IPS-NIHi11 (cell line): ENCODE results near the gene RABGAP1.

Experiments
- DNase-seq: peaks from one replicate; pipeline ENCODE4 v3.0.0; 2012; ENCODE audit warnings: mixed read lengths, low spot score

RABGAP1 gene

DNA sequence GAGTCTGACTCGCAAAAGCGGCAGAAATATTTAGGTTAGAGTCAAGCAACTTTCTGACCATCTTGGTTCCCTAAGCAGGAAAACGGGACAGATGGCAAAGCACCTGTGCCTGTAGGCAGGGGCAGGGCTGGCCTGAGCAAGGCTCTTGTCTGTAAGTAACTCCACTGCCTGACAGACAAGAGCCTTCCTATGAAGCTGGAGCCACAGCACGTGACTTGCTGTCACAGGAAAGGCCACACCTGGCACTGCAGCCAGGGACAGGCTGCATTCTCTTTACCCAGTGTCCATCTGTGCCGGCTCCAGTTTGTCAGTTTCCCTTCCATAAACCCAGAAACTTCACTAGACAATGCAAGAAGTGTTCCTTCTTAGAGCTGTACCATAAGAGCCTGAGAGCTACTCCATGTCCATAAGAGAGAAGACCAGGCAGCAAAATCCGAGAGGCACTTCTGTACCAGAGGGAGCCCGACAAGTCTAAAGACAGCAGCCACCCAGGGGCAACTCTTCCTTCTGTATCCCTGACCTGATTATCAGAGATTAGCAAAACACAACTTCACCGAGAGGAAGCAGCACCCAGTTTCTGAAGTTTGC is 170.7 kb downstream of the RABGAP1 start:
- DNase-seq: no peak

DNA sequence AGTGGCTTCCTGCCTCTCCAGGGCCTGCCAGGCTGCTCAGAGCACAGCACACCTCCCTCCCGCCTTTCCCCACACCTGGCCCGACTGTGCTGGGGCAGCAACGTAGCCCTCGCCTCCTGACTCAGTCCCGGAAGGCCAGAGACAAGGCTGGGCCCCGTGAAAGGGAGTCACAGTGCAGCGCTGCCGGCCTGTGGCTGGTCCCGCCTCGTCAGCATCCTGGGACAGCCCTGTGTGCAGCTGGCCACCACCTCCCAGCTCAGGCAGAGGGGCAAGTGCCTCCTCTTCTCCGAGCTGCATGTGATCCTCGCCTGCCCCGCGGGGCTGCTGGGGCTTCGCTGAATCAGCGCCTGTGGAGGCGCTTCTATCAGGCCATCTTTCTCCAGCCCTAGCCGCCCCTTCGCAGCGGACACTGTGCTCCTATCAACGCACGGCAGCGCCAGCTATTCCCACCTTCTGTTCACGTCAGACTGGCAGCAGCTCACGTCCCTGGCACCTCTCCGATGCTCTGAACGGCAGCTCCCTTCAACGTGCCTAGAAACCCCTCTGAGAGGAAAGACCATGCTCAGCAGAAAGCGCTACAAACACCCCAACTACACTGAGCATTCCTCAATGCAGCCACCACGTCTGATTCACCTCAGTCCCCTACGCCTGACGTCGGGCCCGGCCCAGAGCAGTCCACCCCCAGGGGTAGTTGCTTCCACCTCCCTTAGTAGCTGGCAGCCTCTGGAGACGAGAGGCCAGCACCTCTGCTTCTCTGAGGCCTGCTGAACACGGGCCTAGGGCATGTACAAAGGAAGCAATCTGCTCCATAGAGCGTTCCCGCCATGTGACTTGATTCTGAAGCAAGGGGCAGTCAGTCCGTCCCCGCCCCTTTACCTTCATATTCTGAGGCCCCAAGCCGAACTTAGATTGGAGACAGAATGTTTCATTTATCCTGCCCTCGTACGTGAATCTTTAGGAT is 171.5 kb downstream of the RABGAP1 start:
- peak; percentile 55 for DNase-seq

DNA sequence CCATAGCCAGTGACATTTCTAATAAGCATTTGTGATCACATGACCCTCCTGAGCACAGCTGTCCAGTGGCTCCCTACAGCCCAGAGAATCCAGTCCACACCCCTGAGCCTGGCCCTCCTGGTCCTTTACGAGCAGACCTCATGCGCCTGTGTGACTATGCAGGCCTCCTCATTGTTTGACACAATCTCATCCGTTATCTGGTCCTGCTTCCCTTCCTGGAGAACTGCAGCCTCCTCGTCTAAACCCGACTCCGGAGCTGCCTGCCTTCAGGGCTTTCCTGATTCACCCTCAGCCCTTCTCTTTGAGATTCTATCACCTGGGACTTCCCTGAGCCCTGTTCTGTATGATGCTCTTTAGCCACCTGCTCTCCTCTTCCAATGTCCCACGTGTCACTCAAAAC is 172.4 kb downstream of the RABGAP1 start:
- DNase-seq: no peak

DNA sequence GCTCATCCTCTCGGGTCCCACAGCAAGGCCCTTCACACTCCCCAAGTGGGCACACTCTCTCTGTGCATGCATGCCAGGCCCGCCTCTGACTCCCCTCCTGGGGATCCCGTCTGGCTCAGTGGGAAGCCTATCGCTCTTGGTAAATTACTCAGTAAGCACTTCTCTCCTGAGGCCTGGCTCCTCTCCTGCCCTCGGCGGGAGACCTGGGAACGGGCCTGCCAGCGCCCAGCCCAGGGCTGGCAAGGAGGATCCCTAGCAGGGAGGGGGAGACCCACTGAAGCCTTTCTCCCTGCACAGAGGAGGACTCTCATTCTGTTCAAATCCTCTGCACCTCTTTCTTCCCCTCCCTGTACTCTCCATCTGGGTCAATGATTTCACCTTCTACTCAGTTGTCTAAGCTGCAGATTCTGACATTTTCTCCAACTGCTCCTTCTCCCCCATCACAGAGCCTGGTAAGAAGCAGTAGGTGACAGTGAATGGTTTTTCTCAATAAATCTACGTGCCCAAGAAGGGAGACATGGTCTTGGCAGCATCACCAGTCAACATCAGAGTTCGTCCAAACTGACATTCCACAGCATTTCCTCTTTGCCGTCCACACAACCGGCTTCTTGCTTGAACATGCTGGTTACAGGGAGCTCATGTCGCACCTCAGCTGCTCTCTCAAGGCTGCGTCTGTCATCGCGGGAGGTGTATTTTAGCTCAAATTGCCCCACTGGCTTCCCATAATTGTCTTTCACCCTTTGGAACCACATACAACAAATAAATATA is 174.5 kb downstream of the RABGAP1 start:
- no peak for DNase-seq

DNA sequence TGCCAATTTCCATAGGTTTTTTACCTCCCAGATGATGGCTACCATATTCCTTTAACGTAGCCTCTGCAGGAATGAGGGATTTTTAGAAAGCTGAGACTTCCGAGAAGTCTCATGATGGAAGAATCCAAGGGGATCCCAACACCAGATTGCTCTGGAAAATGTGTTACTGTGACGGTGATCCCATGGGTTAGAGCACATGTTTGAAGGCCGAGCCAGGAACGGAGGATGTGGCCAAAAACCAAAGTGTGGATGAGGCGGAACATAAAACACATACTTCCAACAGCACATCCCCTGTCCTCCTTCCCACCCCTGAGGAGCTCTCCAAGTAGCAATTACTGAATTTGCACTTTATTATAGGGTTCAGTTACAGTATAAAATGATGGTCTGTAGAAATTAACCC is 175.2 kb downstream of the RABGAP1 start:
- DNase-seq: no peak

DNA sequence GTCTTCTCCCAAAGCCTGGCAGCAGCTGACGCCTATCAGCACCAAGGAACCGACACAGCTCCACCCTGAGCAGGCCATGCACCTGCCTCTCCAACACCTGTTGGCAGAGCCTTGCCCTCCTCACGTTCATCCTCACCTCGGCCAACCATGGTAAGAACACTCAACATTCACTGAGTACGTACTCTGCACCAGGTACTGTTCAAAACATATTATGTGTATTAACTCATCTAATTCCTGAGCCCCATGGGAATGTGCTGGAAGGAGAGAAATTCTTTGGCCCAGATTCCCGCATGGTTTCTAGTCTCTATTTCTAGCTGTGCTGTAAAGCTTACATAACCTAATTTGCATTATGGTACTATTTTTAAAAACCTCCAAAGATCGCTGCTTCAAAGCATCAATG is 178.7 kb downstream of the RABGAP1 start:
- DNase-seq: no peak

DNA sequence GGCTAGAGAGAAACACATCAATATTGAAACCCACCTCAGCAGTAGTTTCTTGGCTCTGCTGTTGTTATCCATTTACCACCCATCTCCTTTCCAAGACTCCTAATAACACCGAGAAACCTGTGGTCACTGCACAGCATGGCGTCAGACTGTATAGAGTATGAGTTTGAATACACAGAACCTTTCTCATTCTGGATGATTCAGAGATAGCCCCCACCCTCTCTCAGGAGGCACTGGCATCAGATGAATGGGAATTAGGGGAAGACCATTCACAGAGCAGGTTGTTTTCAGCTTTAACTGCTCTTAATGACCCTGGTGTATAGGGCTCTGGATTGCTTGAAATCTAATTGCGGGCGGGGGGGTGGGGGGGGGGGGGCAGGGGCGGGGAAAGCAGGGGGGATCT is 179.3 kb downstream of the RABGAP1 start:
- DNase-seq: no peak

DNA sequence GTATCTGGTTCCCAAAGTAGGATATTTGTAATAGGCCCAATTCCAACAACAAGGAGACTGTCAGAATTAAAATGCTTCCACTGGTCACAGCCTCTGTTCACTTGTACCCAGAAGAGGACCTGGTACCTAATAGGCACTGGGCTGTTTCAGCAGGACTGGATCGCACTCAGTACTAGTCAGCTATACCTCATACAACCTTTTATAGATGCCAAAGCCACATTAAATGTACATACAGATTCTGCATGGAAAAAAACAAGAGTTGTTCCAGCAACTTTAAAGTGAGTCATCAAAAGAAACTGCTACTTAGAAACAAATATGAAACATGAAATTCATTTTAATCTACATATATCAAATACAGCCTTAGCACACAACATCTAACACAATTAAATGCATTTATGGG is 180.1 kb downstream of the RABGAP1 start:
- DNase-seq: no peak

DNA sequence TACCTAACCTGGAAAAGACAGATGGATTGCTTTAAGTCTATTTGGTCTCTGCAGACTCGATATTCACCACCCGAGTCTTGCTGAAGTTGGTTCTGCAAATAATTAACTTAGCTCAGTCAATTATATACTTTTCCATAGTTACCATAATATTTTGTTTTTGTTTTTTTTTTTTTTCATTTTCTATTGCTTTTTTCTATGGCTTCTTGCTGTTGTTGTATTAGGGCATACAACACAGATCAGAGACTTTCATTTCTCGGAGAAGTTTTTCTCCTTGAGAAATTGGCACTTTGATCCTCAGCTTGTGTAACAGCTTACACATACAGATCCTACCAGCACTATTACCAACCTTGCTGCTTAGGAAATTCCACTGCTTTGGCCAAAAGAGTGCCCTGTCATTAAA is 180.6 kb downstream of the RABGAP1 start:
- no peak for DNase-seq

DNA sequence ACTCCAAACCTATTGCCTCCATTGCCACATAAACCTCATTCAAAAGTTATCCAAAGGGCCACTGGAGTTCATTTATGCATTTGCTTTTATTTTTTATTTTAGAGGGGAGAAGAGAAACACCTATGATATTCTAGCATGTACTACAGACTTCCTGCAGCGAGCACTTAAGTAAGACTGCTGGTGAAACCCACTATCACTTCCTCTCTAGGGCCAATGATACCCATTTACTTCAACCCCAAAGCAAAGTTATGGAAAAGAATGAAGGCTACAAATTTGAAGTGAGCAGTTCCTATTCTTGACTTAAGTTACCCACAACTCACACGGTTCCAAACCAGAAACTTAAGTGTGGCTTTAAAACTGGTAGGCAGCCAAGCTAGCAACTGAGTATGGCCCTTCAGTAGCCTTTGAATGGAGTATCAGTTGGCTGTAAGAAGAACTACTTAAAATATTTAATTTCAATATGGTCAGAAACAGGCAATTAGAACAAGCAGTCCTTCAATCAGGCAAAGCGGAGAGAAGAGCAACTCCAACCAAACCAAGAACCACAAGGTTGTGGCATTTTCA is 186.8 kb downstream of the RABGAP1 start:
- DNase-seq: no peak

DNA sequence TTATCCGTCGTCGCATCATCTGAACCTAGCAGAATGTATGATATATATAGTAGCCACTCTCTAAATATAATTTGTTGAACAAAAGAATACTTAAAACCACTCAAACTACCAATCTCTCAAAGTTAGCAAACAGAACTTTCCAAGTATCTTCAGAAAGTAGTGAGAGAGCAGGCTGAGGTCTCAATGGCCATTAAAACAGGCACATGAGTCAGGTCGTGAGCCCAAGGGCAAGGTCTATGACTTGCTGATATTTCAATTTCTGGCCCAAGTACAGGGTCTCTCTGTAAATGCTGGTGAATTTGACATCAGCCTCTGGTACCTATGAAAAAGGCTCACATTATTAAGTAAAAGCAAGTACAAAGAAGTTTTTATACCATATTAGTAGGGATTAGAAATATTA is 187.8 kb downstream of the RABGAP1 start:
- DNase-seq: no peak

DNA sequence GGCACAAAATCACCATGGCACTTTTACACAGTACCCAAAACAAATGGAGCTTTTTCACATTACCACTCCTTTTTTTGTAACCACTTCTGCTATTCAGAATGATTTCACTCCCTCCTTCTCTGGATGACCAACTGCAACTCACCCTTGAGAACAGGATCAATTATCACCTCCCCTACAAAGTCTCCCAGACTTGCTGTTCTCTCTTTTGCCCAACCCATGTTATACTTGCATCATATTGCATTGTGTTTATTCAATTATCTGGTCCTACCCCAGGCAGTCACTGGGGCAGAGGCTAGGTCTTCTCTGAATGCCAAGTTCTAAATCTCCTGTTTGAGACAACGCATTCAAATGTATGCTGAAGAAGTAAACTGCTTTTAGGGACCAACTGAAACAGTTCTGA is 188.6 kb downstream of the RABGAP1 start:
- no peak for DNase-seq

DNA sequence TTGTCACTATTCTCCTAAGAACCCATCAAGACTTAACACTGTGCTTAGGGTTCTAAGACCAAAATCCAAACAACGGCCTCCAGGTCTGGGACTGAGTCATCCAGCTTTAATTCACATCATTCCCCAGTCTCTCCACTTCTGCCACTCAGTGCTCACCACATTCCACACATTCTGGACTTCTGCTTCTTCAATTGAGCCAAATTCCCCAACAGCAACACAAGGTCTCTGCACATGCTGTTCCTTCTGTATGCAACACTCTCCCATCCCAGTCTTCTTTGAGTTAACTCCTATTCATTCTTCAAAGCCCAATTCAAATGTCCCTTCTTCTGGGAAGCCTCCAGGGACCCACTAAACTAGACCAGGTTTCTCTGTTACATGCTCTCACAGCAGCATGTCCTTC is 190.4 kb downstream of the RABGAP1 start:
- DNase-seq: no peak

DNA sequence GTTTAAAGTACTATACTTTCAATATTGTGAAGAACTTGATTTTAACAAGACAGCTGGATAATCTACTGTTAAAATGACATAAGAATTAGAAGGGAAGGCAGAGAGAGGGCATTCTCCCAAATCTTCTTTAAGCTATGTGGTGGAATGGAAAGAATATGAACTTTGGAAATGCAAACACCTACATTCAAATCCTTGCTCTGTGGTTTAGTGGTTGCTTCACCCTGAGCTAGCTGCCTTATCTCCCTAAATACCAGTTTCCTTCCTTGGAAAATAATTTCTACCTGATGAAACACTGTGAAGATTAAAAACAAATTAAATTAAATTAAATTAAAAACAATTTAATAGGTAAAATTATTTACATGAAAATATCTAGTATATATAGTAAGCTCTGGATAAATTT is 191.2 kb downstream of the RABGAP1 start:
- DNase-seq: no peak

DNA sequence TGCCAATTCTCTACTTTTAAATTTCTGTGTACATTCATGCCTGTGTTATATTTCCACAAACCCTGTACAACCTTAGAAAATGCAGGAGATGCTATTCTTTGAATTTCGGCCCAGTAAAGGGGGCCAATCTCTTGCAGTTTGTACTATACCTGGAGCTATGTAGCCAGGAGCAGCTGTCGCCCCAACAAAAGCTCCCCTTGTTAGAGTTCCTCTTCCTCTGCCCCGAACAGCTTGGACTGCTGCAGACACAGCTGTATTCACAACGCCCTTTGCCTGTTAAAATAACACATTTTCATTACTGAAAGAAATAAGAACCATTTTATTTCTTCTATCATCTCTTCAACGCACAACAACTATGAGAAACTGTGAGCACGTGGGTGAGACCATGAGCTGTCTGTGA is 191.9 kb downstream of the RABGAP1 start:
- DNase-seq: no peak

DNA sequence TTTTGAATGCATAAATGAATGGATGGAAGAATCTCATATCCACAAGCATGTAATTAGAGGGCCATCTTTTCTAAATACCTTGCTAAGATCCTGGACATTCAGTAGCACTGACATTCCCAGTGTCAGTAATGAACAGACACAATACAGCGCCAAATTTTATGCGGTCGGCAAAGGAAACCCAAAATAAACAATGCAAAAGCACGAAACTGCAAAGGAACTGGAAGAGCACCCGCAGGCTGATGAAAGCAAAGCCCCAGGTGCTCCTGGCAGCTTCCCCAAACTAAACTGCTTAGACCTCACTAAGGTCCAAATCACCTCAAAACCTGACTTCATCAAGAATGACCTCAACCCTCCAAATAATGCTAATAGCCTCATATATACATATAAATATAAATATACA is 194.6 kb downstream of the RABGAP1 start:
- DNase-seq: no peak

DNA sequence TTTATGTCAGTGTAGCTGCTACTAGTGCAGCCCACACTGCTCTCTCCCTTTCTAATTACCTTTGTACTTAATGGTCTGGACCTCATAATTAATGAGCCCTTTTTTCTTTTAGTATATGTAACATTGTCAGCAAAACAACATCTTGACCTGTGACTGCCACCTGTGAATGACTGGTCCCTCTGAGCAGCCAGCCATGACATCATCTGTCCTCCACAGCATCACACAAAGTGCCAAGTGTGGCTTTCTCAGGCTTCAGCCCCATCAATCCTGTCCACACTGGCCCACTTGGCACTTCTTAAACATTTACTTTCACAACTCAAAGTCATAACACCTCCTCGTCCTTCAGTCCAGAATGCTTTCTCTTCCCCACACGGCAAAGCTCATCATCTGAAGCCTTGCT is 197.3 kb downstream of the RABGAP1 start:
- DNase-seq: no peak

DNA sequence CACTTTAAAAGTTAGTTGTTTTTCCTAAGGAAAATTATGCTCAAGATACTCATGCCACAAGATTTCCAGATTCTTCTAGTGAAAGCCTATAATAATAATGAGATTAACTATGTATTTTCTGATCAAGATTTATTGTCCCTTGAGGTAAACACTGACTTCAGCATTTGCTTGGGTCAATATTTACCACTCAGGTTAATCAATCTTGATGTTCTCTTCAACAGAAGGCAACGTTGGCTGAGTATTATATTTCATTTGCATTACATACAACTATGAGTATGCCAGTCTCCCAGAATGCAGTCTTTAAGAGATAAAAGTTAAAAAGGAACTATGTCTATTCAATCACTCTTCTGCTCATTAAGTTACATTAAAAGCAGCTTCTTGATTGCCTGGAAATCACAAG is 208.2 kb downstream of the RABGAP1 start:
- no peak for DNase-seq

DNA sequence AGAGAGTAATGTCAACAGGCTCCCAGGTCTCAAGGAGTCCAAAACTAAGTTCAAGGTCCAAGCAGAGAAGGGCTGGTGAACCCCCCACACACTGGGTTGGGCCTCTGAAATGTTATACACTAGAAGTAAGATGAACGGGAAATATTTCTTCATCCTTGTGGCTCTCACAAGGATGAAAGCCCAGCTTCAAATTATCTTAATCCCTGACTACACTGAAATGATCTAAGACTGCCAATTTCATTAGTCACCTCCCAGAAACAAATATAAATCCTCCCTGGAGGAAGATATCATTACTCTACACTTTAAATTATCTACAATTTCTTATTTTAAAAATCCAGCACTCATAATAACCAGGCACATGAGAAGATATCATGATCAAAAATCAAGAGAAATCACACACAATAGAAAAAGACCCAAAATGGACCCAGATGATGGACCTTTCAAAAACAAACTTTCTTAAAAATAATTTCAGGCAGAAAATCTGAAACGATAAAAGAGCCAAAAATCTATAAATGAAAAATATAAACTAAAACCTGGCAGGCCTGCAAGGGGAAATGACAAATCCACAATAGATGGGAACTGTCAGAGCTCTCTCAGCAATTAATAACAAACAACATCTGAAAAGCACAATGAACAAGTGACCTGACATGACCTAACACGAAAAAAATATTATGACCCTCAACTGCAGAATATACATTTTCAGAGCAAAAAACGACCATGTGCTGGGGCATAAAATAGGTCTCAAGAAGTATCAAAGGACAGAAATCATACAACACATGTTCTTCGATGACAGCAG is 210.1 kb downstream of the RABGAP1 start:
- no peak for DNase-seq
